Neural cell (in vitro differentiated cells): ENCODE results near the gene TPRG1L.

Experiments
- CTCF ChIP-seq: fragments of 450-650 bp; IDR thresholded peaks from 2 replicates; pipeline ENCODE4 v1.5.1; 2014; ENCODE audit warnings: antibody characterized with exemption, mild to moderate bottlenecking, moderate library complexity; ENCODE audit not compliant: poor library complexity, severe bottlenecking
- EZH2 ChIP-seq: fragments of 200-600, 300-800 bp; shearing (Covaris generic), sonication (generic); IDR thresholded peaks from 2 replicates; pipeline ENCODE4 v1.6.1; 2014; ENCODE audit warnings: antibody characterized with exemption, low read length, borderline replicate concordance, mild to moderate bottlenecking; ENCODE audit not compliant: insufficient read depth, poor library complexity, severe bottlenecking
- POLR2AphosphoS5 ChIP-seq: IDR thresholded peaks from 2 replicates; pipeline ENCODE4 v1.6.1; 2012
- REST ChIP-seq: IDR thresholded peaks from 2 replicates; pipeline ENCODE4 v1.6.1; 2012; ENCODE audit warnings: borderline replicate concordance

- TF ChIP-seq EZH2 (no peak), CTCF (no peak), POLR2AphosphoS5 (no peak), REST (no peak)
Measured at GRCh38 chr1:3633344-3634058, 8.7 kb downstream of the TPRG1L start.
